HG03469 (cell line): ENCODE results near the gene CAMK2N2.

ENCODE experiments used
- ATAC-seq: cut with Tn5 transposase; IDR thresholded peaks from one replicate; pipeline ENCODE4 v1.9.1; 2021; ENCODE audit warnings: mild to moderate bottlenecking, moderate library complexity, moderate number of reproducible peaks; ENCODE audit not compliant: unreplicated experiment

The CAMK2N2 gene

GRCh38 chr3:184227481-184227935 is 33.8 kb downstream of the CAMK2N2 start:
- ATAC-seq = no peak

GRCh38 chr3:184223946-184224345 is 37.4 kb downstream of the CAMK2N2 start:
- ATAC-seq = no peak

- no peak for ATAC-seq
Observed at GRCh38 chr3:184222521-184222920, 38.8 kb downstream of the CAMK2N2 start.

DNA sequence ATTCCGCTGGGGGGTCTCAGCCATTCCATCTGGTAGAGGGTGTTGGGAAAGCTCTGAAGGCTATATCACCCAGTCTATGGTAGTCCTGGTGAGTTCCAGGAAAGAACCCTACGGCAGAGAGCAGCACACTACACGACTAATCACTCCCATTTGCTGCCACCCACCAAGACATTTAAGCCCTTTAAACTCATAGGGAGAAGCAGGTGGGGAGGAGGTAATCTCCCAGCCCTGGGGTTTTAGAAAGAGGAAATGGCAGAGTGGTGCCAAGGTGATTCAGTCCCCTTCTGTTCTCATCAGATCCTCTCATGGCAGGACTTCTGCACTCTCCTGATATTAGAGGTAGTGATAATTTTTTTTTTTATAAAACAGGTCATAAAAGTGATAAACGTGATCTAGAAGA is 42.5 kb downstream of the CAMK2N2 start:
- ATAC-seq = no peak

DNA sequence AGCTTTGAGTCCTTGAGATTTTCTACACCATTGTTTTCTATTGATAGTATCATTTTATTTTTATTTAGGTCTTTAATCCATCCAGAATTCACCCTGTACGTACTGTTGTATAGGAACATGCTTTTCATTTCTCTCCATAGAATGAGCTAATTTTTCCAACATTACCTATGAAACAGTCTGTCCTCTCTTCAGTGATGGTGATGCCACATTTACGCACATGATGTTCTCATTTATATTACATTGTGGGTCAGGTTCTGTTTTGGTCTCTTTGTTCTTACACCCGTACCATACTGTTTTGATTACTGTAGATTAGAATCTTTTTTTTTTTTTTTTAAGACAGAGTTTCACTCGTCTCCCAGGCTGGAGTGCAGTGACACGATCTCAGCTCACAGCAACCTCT is 49.6 kb downstream of the CAMK2N2 start:
- ATAC-seq = no peak

DNA sequence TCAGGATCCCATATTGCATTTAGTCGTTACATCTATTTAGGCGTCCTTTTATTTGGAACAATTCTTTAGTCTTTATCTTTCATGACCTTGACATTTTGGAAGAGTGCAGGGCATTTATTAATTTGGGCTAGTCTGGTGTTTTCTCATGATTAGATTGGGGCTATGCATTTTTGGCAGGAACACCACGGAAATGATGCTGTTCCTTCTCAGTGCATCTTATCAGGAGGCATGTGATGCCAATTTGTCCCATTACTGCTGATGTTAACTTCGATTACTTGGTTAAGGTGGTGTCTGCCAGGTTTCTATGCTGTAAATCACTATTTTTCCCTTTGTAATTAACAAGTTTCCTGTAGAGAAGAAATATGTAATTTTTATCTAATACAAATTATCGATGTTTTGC is 50.1 kb downstream of the CAMK2N2 start:
- no peak for ATAC-seq
